Frontal cortex (tissue), 1 donor: ENCODE data around the gene TAF11L3. TPM values are rescaled to one million over a fixed set of nuclear protein-coding genes. Genes with fewer than 3 reads are reported as not detected.

Source experiments
- small RNA-seq: library from RNA; depleted of rRNA; stranded (forward); fragments of <200 nt; gene quantifications from one replicate; pipeline ENCODE3, GENCODE V24; 2014
- total RNA-seq: library from RNA; depleted of rRNA; stranded (reverse); fragments of >200 nt; gene quantifications from one replicate; pipeline ENCODE4 v1.2.3, GENCODE V29; 2014

Gene TAF11L3
- total RNA-seq, 1 donor from 2014 or later = not detected

Small RNA genes lying within 50 kb of the gene (small RNA-seq; reads per million reads assigned to genes)
- not detected for gene AC106774.3

Other genes with a start within 250 kb of the TAF11L3 start
- not detected for gene TAF11L2, start 20.1 kb upstream of the TAF11L3 start, total RNA-seq
- not detected for gene TAF11L4, start 3.4 kb downstream of the TAF11L3 start, total RNA-seq
- gene TAF11L5, start 6.9 kb downstream of the TAF11L3 start, total RNA-seq = not detected
- not detected for gene TAF11L6, start 10.3 kb downstream of the TAF11L3 start, total RNA-seq
- gene TAF11L7, start 67.4 kb downstream of the TAF11L3 start, total RNA-seq = not detected
- not detected for gene TAF11L8, start 72.6 kb downstream of the TAF11L3 start, total RNA-seq
- gene TAF11L9, start 76.0 kb downstream of the TAF11L3 start, total RNA-seq = not detected
- gene TAF11L10, start 79.5 kb downstream of the TAF11L3 start, total RNA-seq = not detected
- gene TAF11L11, start 85.8 kb downstream of the TAF11L3 start, total RNA-seq = not detected
- gene TAF11L12, start 92.0 kb downstream of the TAF11L3 start, total RNA-seq = not detected
- gene TAF11L13, start 113.7 kb downstream of the TAF11L3 start, total RNA-seq = not detected
- gene TAF11L14, start 116.1 kb downstream of the TAF11L3 start, total RNA-seq = not detected